SU-DHL-6 (cell line): Measurements from ENCODE around the gene CFC1B.
"Not testable (repeated sequence)": the region's sequence is repeated elsewhere in the genome, so short reads cannot be mapped to it uniquely, and the experiment has no call there.

Experiments used
- CTCF ChIP-seq: fragments of 200-600 bp; sonication (generic); IDR thresholded peaks from one replicate; pipeline ENCODE4 v1.5.1; 2017; ENCODE audit warnings: antibody characterized with exemption, mild to moderate bottlenecking, low read length, moderate library complexity; ENCODE audit not compliant: insufficient read depth, poor library complexity, severe bottlenecking
- EZH2phosphoT487 ChIP-seq: fragments of 200-600 bp; sonication (generic), shearing (Covaris generic); conservative IDR thresholded peaks from 2 replicates; pipeline ENCODE4 v1.6.1; 2018; ENCODE audit warnings: mild to moderate bottlenecking, antibody characterized with exemption, low read length, moderate library complexity, mixed read lengths

GRCh38 chr2:130509228-130509627 lies 11.8 kb upstream of the CFC1B start, which contains the start of gene POTEI:
- TF ChIP-seq CTCF, EZH2phosphoT487: not testable (repeated sequence)
